Measurements from ENCODE around the gene MLANA. TPM values are rescaled to one million over a fixed set of nuclear protein-coding genes. Genes with fewer than 3 reads are reported as not detected.

MLANA gene
- polyA plus RNA-seq, 1 donor from 2014 or later, result not detected

DNA sequence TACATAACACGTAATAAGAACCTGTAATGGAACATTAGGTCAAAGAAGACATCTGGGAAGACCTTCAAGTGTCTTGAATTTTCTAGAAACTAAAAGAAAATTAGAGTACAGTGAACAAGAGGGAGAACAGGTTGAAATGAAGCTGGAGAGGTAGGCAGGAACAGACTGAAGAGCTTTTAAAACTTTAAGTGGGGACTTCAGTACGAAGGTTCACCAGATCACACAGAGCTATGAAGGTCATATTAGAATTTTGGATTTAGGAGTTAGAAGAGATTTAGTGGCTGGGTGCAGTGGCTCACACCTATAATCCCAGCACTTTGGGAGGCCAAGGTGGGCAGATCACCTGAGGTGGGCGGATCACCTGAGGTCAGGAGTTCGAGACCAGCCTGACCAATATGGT, 26.6 kb downstream of the MLANA start:
- Histone ChIP-seq H3K27me3 (ENCODE audit: insufficient read depth, low read depth, low read length) (no peaks in the 10 kb centered on the region), H4K20me1 (ENCODE audit: insufficient read depth) (no peaks in the 10 kb centered on the region), H3K4me3 (ENCODE audit: low read length) (no peak overlapping the region), H3K79me2 (replicated peaks; ENCODE audit: insufficient read depth, low read length) (no peaks in the 10 kb centered on the region), H3K4me2 (ENCODE audit: low read length) (no peak overlapping the region), H3K9me2 (ENCODE audit: insufficient read depth, low read length) (no peaks in the 10 kb centered on the region), H2AFZ (ENCODE audit: low read depth, low read length) (no peak overlapping the region), H3K9me3 (ENCODE audit: low read length) (no peaks in the 10 kb centered on the region), H3K27ac (ENCODE audit: low read length) (no peak overlapping the region), H3K9ac (ENCODE audit: low read length) (no peak overlapping the region), H3K36me3 (ENCODE audit: insufficient read depth, low read length) (peaks cover 10% of the 10 kb centered on the region), H3F3A (ENCODE audit: insufficient read depth, low read length, poor library complexity, severe bottlenecking) (no peaks in the 10 kb centered on the region)
- TF ChIP-seq POLR2AphosphoS5 (IDR thresholded peaks at IDR 0.05) (no peak), MXI1 (conservative IDR thresholded peaks at IDR 0.05; ENCODE audit: poor library complexity, severe bottlenecking) (no peak), SMC3 (conservative IDR thresholded peaks at IDR 0.05; ENCODE audit: poor library complexity) (no peak), RAD21 (conservative IDR thresholded peaks at IDR 0.05) (no peak), EZH2 (IDR thresholded peaks at IDR 0.05; ENCODE audit: borderline replicate concordance, insufficient read depth, low read length, poor library complexity, severe bottlenecking) (no peak), TAF1 (IDR thresholded peaks at IDR 0.05; ENCODE audit: low read depth) (no peak), EP300 (conservative IDR thresholded peaks at IDR 0.05; ENCODE audit: poor library complexity, severe bottlenecking) (no peak)
- TF ChIP-seq, protein P1, sequence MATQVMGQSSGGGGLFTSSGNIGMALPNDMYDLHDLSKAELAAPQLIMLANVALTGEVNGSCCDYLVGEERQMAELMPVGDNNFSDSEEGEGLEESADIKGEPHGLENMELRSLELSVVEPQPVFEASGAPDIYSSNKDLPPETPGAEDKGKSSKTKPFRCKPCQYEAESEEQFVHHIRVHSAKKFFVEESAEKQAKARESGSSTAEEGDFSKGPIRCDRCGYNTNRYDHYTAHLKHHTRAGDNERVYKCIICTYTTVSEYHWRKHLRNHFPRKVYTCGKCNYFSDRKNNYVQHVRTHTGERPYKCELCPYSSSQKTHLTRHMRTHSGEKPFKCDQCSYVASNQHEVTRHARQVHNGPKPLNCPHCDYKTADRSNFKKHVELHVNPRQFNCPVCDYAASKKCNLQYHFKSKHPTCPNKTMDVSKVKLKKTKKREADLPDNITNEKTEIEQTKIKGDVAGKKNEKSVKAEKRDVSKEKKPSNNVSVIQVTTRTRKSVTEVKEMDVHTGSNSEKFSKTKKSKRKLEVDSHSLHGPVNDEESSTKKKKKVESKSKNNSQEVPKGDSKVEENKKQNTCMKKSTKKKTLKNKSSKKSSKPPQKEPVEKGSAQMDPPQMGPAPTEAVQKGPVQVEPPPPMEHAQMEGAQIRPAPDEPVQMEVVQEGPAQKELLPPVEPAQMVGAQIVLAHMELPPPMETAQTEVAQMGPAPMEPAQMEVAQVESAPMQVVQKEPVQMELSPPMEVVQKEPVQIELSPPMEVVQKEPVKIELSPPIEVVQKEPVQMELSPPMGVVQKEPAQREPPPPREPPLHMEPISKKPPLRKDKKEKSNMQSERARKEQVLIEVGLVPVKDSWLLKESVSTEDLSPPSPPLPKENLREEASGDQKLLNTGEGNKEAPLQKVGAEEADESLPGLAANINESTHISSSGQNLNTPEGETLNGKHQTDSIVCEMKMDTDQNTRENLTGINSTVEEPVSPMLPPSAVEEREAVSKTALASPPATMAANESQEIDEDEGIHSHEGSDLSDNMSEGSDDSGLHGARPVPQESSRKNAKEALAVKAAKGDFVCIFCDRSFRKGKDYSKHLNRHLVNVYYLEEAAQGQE (IDR thresholded peaks at IDR 0.05; ENCODE audit: borderline replicate concordance), result no peak
- TF ChIP-seq, protein P2, sequence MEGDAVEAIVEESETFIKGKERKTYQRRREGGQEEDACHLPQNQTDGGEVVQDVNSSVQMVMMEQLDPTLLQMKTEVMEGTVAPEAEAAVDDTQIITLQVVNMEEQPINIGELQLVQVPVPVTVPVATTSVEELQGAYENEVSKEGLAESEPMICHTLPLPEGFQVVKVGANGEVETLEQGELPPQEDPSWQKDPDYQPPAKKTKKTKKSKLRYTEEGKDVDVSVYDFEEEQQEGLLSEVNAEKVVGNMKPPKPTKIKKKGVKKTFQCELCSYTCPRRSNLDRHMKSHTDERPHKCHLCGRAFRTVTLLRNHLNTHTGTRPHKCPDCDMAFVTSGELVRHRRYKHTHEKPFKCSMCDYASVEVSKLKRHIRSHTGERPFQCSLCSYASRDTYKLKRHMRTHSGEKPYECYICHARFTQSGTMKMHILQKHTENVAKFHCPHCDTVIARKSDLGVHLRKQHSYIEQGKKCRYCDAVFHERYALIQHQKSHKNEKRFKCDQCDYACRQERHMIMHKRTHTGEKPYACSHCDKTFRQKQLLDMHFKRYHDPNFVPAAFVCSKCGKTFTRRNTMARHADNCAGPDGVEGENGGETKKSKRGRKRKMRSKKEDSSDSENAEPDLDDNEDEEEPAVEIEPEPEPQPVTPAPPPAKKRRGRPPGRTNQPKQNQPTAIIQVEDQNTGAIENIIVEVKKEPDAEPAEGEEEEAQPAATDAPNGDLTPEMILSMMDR (IDR thresholded peaks at IDR 0.05; ENCODE audit: poor library complexity, severe bottlenecking), result no peak

DNA sequence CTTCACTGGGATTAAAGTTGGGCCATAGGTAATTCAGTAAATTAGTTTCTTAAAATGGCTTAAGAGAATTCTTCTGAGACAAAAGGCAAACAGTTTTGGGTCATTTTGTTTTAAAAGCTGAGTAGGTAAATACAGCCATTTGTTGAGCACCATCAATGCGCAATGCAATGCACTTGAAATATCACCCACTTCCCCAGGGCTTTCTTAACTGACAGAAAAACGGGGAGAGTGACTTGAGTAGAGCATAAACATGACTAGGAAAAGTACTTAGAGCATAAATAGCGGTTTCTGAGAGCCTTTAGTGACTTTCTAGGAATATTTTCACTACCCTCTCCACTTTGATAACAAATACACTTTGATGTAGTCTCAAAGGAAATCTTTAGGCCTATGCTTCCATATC, 27.2 kb downstream of the MLANA start:
- H3K9me3 ChIP-seq (ENCODE audit: low read length), result no peaks in the 10 kb centered on the region
- no peaks in the 10 kb centered on the region for H3K27me3 ChIP-seq (ENCODE audit: insufficient read depth, low read depth, low read length)
- H2AFZ ChIP-seq (ENCODE audit: low read depth, low read length), result no peak overlapping the region

More for the DNA sequence above, 27.2 kb downstream of the MLANA start:
- H3K4me3 ChIP-seq (ENCODE audit: low read length), result no peak overlapping the region
- H3K9ac ChIP-seq (ENCODE audit: low read length), result no peak overlapping the region
- H3K9me2 ChIP-seq (ENCODE audit: insufficient read depth, low read length), result no peaks in the 10 kb centered on the region
- no peaks in the 10 kb centered on the region for H3K79me2 ChIP-seq (replicated peaks; ENCODE audit: insufficient read depth, low read length)
- H3K4me2 ChIP-seq (ENCODE audit: low read length), result no peak overlapping the region
- H4K20me1 ChIP-seq (ENCODE audit: insufficient read depth), result no peaks in the 10 kb centered on the region
- no peak overlapping the region for H3K27ac ChIP-seq (ENCODE audit: low read length)
- H3F3A ChIP-seq (ENCODE audit: insufficient read depth, low read length, poor library complexity, severe bottlenecking), result no peaks in the 10 kb centered on the region
- no peak for TF ChIP-seq TAF1 (IDR thresholded peaks at IDR 0.05; ENCODE audit: low read depth)
- TF ChIP-seq EZH2 (IDR thresholded peaks at IDR 0.05; ENCODE audit: borderline replicate concordance, insufficient read depth, low read length, poor library complexity, severe bottlenecking), result no peak
- no peak for TF ChIP-seq RAD21 (conservative IDR thresholded peaks at IDR 0.05)
- TF ChIP-seq, protein P1 (IDR thresholded peaks at IDR 0.05; ENCODE audit: borderline replicate concordance), result no peak
- no peak for TF ChIP-seq SMC3 (conservative IDR thresholded peaks at IDR 0.05; ENCODE audit: poor library complexity)
- TF ChIP-seq POLR2AphosphoS5 (IDR thresholded peaks at IDR 0.05), result no peak
- peaks cover 13% of the 10 kb centered on the region for H3K36me3 ChIP-seq (ENCODE audit: insufficient read depth, low read length)
